Liver (tissue), 9 donors: ENCODE measurements around the gene ARID4B. TPM values are rescaled to one million over a fixed set of nuclear protein-coding genes. Genes with fewer than 3 reads are reported as not detected.

ENCODE experiments used
- DNase-seq: peaks from one replicate; pipeline ENCODE4 v3.0.0-alpha.2; 2017; ENCODE audit warnings: low spot score
- H3K27ac ChIP-seq, 2 donors: one replicate each; pipeline ENCODE4 v1.7.0; 2013; ENCODE audit warnings: inconsistent platforms in 2 of 2, low read length in 2 of 2, control low read depth in 1 of 2, low read depth in 1 of 2, mild to moderate bottlenecking in 1 of 2
- H3K27me3 ChIP-seq, 4 donors: one replicate each; pipeline versions ENCODE4 v1.6.1 to v1.7.0; 2013; ENCODE audit warnings: low read length in 3 of 4, inconsistent platforms in 1 of 4, mild to moderate bottlenecking in 1 of 4, moderate library complexity in 1 of 4; ENCODE audit not compliant: control insufficient read depth in 4 of 4, insufficient read depth in 4 of 4
- H3K36me3 ChIP-seq, 4 donors: one replicate each; pipeline versions ENCODE4 v1.6.1 to v1.7.0; 2013; ENCODE audit warnings: low read length in 3 of 4, mild to moderate bottlenecking in 3 of 4, low read depth in 1 of 4, moderate library complexity in 1 of 4; ENCODE audit not compliant: control insufficient read depth in 4 of 4, insufficient read depth in 3 of 4
- H3K4me1 ChIP-seq, 4 donors: one replicate each; pipeline versions ENCODE4 v1.6.1 to v1.7.0; 2013; ENCODE audit warnings: low read length in 3 of 4, mild to moderate bottlenecking in 3 of 4, moderate library complexity in 1 of 4; ENCODE audit not compliant: control insufficient read depth in 4 of 4, insufficient read depth in 4 of 4
- H3K4me3 ChIP-seq, 3 donors: one replicate each; pipeline versions ENCODE4 v1.6.1 to v1.7.0; 2013; ENCODE audit warnings: low read length in 3 of 3, control low read depth in 1 of 3, low read depth in 1 of 3, mild to moderate bottlenecking in 1 of 3
- H3K9ac ChIP-seq, 2 donors: one replicate each; pipeline ENCODE4 v1.7.0; 2013; ENCODE audit warnings: low read length in 2 of 2, mild to moderate bottlenecking in 2 of 2, moderate library complexity in 2 of 2, control low read depth in 1 of 2, low read depth in 1 of 2
- H3K9me3 ChIP-seq, 4 donors: one replicate each; pipeline versions ENCODE4 v1.6.1 to v1.7.0; 2013; ENCODE audit warnings: low read length in 3 of 4; ENCODE audit not compliant: control insufficient read depth in 4 of 4
- EGR1 ChIP-seq, 2 donors: IDR thresholded peaks; 2 replicates each; pipeline ENCODE4 v1.6.1; 2016 to 2018; ENCODE audit warnings: antibody characterized with exemption in 2 of 2, low read depth in 2 of 2
- FOXA1 ChIP-seq: IDR thresholded peaks from 2 replicates; pipeline ENCODE4 v1.6.1; 2016; ENCODE audit warnings: antibody characterized with exemption
- FOXA2 ChIP-seq: IDR thresholded peaks from 2 replicates; pipeline ENCODE4 v1.6.1; 2016; ENCODE audit warnings: antibody characterized with exemption
- HNF4A ChIP-seq, 2 donors: conservative IDR thresholded peaks; 2 replicates each; pipeline ENCODE4 v1.6.1; 2016; ENCODE audit warnings: antibody characterized with exemption in 2 of 2, mild to moderate bottlenecking in 2 of 2
- HNF4G ChIP-seq: IDR thresholded peaks from 2 replicates; pipeline ENCODE4 v1.6.1; 2016; ENCODE audit warnings: antibody characterized with exemption
- JUND ChIP-seq, 2 donors: IDR thresholded peaks; 2 replicates each; pipeline ENCODE4 v1.6.1; 2016; ENCODE audit warnings: antibody characterized with exemption in 2 of 2
- MAX ChIP-seq: IDR thresholded peaks from 2 replicates; pipeline ENCODE4 v1.6.1; 2016; ENCODE audit warnings: antibody characterized with exemption
- NR2F2 ChIP-seq: IDR thresholded peaks from 2 replicates; pipeline ENCODE4 v1.6.1; 2016; ENCODE audit warnings: antibody characterized with exemption
- RAD21 ChIP-seq, 2 donors: IDR thresholded peaks; 2 replicates each; pipeline ENCODE4 v1.6.1; 2016; ENCODE audit warnings: antibody characterized with exemption in 2 of 2, mild to moderate bottlenecking in 2 of 2
- REST ChIP-seq: IDR thresholded peaks from 2 replicates; pipeline ENCODE4 v1.6.1; 2016; ENCODE audit warnings: antibody characterized with exemption, mild to moderate bottlenecking
- RXRA ChIP-seq, 2 donors: IDR thresholded peaks; 2 replicates each; pipeline ENCODE4 v1.6.1; 2017 to 2018; ENCODE audit warnings: antibody characterized with exemption in 2 of 2, mild to moderate bottlenecking in 1 of 2
- TAF1 ChIP-seq: conservative IDR thresholded peaks from 2 replicates; pipeline ENCODE4 v1.6.1; 2016; ENCODE audit warnings: antibody characterized with exemption, mild to moderate bottlenecking
- YY1 ChIP-seq: IDR thresholded peaks from 2 replicates; pipeline ENCODE4 v1.6.1; 2016; ENCODE audit warnings: antibody characterized with exemption, mild to moderate bottlenecking
- ZBTB33 ChIP-seq: IDR thresholded peaks from 2 replicates; pipeline ENCODE4 v1.6.1; 2016; ENCODE audit warnings: antibody characterized with exemption
- WGBS: extraction: QIAGEN DNeasy Blood & Tissue Kit; methylation state at CpG from one replicate; pipeline ENCODE4 v1.1.7; 2013; 5-methylcytosine and 5-hydroxymethylcytosine counted together
- polyA plus RNA-seq, 2 donors: library from polyadenylated mRNA; stranded (reverse) in 1 of 2; unstranded in 1 of 2; fragments of 200-250 nt in 1 of 2; fragments of >200 nt in 1 of 2; fragmentation: Nextera tagmentation in 1 of 2; extraction: Ambion mirVana in 1 of 2; gene quantifications; one replicate each; pipeline versions ENCODE4 v1.2.1 to v1.2.3, GENCODE V29; 2013 to 2015
- total RNA-seq, 2 donors: library from RNA; depleted of rRNA; stranded (reverse); fragments of >200 nt; gene quantifications; one replicate each; pipeline ENCODE4 v1.2.3, GENCODE V29; 2014
- TF ChIP-seq, protein P1 (sequence below): fragments of 150-350 bp; IDR thresholded peaks from 2 replicates; pipeline ENCODE4 v1.5.1; 2017; ENCODE audit warnings: improper control_type of control experiment, low read depth, low read length; ENCODE audit not compliant: missing input control
- TF ChIP-seq, protein P2 (sequence below): IDR thresholded peaks from 2 replicates; pipeline ENCODE4 v1.6.1; 2016; ENCODE audit warnings: antibody characterized with exemption
- donor health status: healthy.
- donor health status: healthy.
- donor health status: healthy.
- donor health status: healthy.
- donor health status: healthy.

The ARID4B gene
- total and polyA plus RNA-seq, 4 donors, result 4.2 to 27.3 (median 21.3) TPM

GRCh38 chr1:235131961-235132360 lies 196.0 kb downstream of the ARID4B start:
- no peaks in the 10 kb centered on the region for H3K27me3 ChIP-seq
- TF ChIP-seq HNF4G (no peak), NR2F2 (no peak), RXRA (IDR thresholded peaks at IDR 0.05) (no peak), MAX (no peak), EGR1 (IDR thresholded peaks at IDR 0.05; ENCODE audit: low read depth in 2 of 2) (no peak), JUND (IDR thresholded peaks at IDR 0.05) (no peak), YY1 (no peak), RAD21 (IDR thresholded peaks at IDR 0.05) (no peak), FOXA2 (no peak), HNF4A (conservative IDR thresholded peaks at IDR 0.05) (no peak), REST (no peak), FOXA1 (no peak), TAF1 (no peak)
- TF ChIP-seq, protein P1, sequence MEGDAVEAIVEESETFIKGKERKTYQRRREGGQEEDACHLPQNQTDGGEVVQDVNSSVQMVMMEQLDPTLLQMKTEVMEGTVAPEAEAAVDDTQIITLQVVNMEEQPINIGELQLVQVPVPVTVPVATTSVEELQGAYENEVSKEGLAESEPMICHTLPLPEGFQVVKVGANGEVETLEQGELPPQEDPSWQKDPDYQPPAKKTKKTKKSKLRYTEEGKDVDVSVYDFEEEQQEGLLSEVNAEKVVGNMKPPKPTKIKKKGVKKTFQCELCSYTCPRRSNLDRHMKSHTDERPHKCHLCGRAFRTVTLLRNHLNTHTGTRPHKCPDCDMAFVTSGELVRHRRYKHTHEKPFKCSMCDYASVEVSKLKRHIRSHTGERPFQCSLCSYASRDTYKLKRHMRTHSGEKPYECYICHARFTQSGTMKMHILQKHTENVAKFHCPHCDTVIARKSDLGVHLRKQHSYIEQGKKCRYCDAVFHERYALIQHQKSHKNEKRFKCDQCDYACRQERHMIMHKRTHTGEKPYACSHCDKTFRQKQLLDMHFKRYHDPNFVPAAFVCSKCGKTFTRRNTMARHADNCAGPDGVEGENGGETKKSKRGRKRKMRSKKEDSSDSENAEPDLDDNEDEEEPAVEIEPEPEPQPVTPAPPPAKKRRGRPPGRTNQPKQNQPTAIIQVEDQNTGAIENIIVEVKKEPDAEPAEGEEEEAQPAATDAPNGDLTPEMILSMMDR, result no peak
- TF ChIP-seq, protein P2, sequence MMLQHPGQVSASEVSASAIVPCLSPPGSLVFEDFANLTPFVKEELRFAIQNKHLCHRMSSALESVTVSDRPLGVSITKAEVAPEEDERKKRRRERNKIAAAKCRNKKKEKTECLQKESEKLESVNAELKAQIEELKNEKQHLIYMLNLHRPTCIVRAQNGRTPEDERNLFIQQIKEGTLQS, result no peak
- DNase-seq, result no peak
- peaks cover 7 to 18% (median 11%) of the 10 kb centered on the region in 4 donors for H3K36me3 ChIP-seq
- H3K9ac ChIP-seq, result no peak overlapping the region
- no peaks in the 10 kb centered on the region for H3K9me3 ChIP-seq
- no peak overlapping the region for H3K4me3 ChIP-seq
- peaks cover 2 to 13% (median 4%) of the 10 kb centered on the region in 4 donors for H3K4me1 ChIP-seq
- WGBS, result 88% methylated on average over 6 of the region's 6 CpGs
- H3K27ac ChIP-seq, result no peak overlapping the region

GRCh38 chr1:235130766-235131270 lies 197.2 kb downstream of the ARID4B start:
- H3K36me3 ChIP-seq, result peaks cover 3 to 13% (median 6%) of the 10 kb centered on the region in 4 donors

More at GRCh38 chr1:235130766-235131270, 197.2 kb downstream of the ARID4B start:
- no peak for TF ChIP-seq HNF4G
- TF ChIP-seq MAX, result no peak
- no peak for TF ChIP-seq ZBTB33
- H3K27me3 ChIP-seq, result no peaks in the 10 kb centered on the region
- no peak overlapping the region for H3K4me3 ChIP-seq
- peaks cover 2 to 17% (median 8%) of the 10 kb centered on the region in 4 donors for H3K4me1 ChIP-seq
- H3K9me3 ChIP-seq, result no peaks in the 10 kb centered on the region
- WGBS, result 94% methylated on average over 7 of the region's 7 CpGs
- H3K27ac ChIP-seq, result no peak overlapping the region
- DNase-seq, result no peak
- H3K9ac ChIP-seq, result no peak overlapping the region
